GM18505 (cell line): Measurements from ENCODE around the gene TRAPPC12.

Source experiments
- ATAC-seq: cut with Tn5 transposase; IDR thresholded peaks from one replicate; pipeline ENCODE4 v1.9.1; 2021; ENCODE audit not compliant: unreplicated experiment
- POLR2A ChIP-seq: IDR thresholded peaks from 4 replicates; pipeline ENCODE4 v1.6.1; 2011; ENCODE audit warnings: borderline replicate concordance; ENCODE audit not compliant: insufficient read depth, insufficient read length; ENCODE audit errors: extremely low read depth

TRAPPC12 gene

GRCh38 chr2:3472296-3472695 lies 92.8 kb downstream of the TRAPPC12 start:
- TF ChIP-seq POLR2A, result no peak
- no peak for ATAC-seq

- no peak for TF ChIP-seq POLR2A
- ATAC-seq, result no peak
Measured at GRCh38 chr2:3472966-3473365, 93.5 kb downstream of the TRAPPC12 start.

GRCh38 chr2:3475771-3476170 lies 96.3 kb downstream of the TRAPPC12 start:
- no peak for ATAC-seq
- TF ChIP-seq POLR2A, result no peak

- TF ChIP-seq POLR2A, result no peak
- no peak for ATAC-seq
Measured at GRCh38 chr2:3476321-3476984, 97.0 kb downstream of the TRAPPC12 start.

GRCh38 chr2:3476985-3477327 lies 97.5 kb downstream of the TRAPPC12 start:
- ATAC-seq, result no peak
- TF ChIP-seq POLR2A, result no peak

- no peak for ATAC-seq
- no peak for TF ChIP-seq POLR2A
Measured at GRCh38 chr2:3478846-3479385, 99.4 kb downstream of the TRAPPC12 start.

- no peak for ATAC-seq
- no peak for TF ChIP-seq POLR2A
Measured at GRCh38 chr2:3479430-3480320, 100.2 kb downstream of the TRAPPC12 start.

GRCh38 chr2:3480352-3481010 lies 101.0 kb downstream of the TRAPPC12 start:
- no peak for ATAC-seq
- no peak for TF ChIP-seq POLR2A

GRCh38 chr2:3481011-3481400 lies 101.5 kb downstream of the TRAPPC12 start:
- TF ChIP-seq POLR2A, result no peak
- no peak for ATAC-seq

GRCh38 chr2:3481736-3482362 lies 102.4 kb downstream of the TRAPPC12 start:
- TF ChIP-seq POLR2A, result no peak
- no peak for ATAC-seq

GRCh38 chr2:3482363-3482821 lies 102.9 kb downstream of the TRAPPC12 start:
- TF ChIP-seq POLR2A, result no peak
- ATAC-seq, result no peak

GRCh38 chr2:3483227-3483985 lies 103.9 kb downstream of the TRAPPC12 start:
- no peak for ATAC-seq
- TF ChIP-seq POLR2A, result no peak

- ATAC-seq, result no peak
- TF ChIP-seq POLR2A, result no peak
Measured at GRCh38 chr2:3483986-3484960, 104.8 kb downstream of the TRAPPC12 start.
